SK-N-MC (cell line): Measurements from ENCODE around the gene JAZF1.

Experiments used
- DNase-seq: peaks from one replicate; pipeline ENCODE4 v3.0.0-alpha.2; 2011; ENCODE audit warnings: low read depth, low spot score
- H3K27ac ChIP-seq: fragments of 200-600 bp; sonication (generic); 2 replicates; pipeline ENCODE4 v1.5.1; 2016; ENCODE audit warnings: mixed run types
- H3K36me3 ChIP-seq: fragments of 200-600 bp; sonication (generic); 2 replicates; pipeline ENCODE4 v1.6.1; 2017; ENCODE audit warnings: antibody characterized with exemption, low read length, mixed read lengths; ENCODE audit not compliant: insufficient read depth
- H3K4me3 ChIP-seq: fragments of 200-600 bp; sonication (generic); 2 replicates; pipeline ENCODE4 v1.5.1; 2016
- H3K9ac ChIP-seq: fragments of 200-600 bp; sonication (generic); 2 replicates; pipeline ENCODE4 v1.8.0; 2017; ENCODE audit warnings: mixed run types, mixed read lengths; ENCODE audit not compliant: insufficient read length
- H3K9me3 ChIP-seq: fragments of 200-600 bp; sonication (generic); 2 replicates; pipeline ENCODE4 v1.6.1; 2017; ENCODE audit warnings: low read depth, mild to moderate bottlenecking, antibody characterized with exemption, low read length, moderate library complexity, mixed read lengths
- EZH2 ChIP-seq: fragments of 200-600 bp; sonication (generic); IDR thresholded peaks from one replicate; pipeline ENCODE4 v1.6.1; 2017; ENCODE audit warnings: antibody characterized with exemption
- FOXP2 ChIP-seq: optimal IDR thresholded peaks from 2 replicates; pipeline ENCODE3; 2011; ENCODE audit warnings: mild to moderate bottlenecking, moderate library complexity; ENCODE audit not compliant: insufficient read depth; ENCODE audit errors: extremely low read length, control extremely low read depth
- POLR2AphosphoS5 ChIP-seq: IDR thresholded peaks from 2 replicates; pipeline ENCODE4 v1.6.1; 2012; ENCODE audit warnings: mild to moderate bottlenecking, low read depth, low read length, borderline replicate concordance

Gene JAZF1

DNA sequence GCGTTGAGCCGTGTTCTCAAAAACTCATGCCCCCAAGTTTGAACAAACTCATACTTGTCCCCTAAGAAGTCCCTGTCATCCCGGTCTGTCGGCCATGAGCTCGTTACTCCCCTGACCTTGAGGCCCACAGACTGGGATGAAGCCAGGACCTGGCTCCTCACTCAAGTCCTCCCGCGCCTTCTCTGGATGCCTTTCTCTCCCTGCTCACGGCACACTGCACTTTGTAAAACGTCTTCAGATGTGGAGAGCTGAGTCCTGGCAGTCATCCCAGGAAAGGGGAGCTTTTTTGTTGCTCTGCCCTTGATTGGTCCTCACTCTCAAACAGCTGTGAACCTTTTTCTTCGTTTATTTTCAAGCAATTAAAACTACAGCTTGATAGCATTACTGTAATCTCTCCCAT, 110.8 kb downstream of the JAZF1 start:
- DNase-seq, result no peak
- TF ChIP-seq POLR2AphosphoS5 (no peak), EZH2 (no peak), FOXP2 (no peak)
- Histone ChIP-seq H3K36me3 (no peaks in the 10 kb centered on the region), H3K9ac (no peak overlapping the region), H3K9me3 (no peaks in the 10 kb centered on the region), H3K27ac (no peak overlapping the region), H3K4me3 (no peak overlapping the region)

GRCh38 chr7:28069388-28069787, 111.2 kb downstream of the JAZF1 start:
- no peak for DNase-seq
- Histone ChIP-seq H3K9me3 (no peaks in the 10 kb centered on the region), H3K36me3 (no peaks in the 10 kb centered on the region), H3K9ac (no peak overlapping the region), H3K27ac (no peak overlapping the region), H3K4me3 (no peak overlapping the region)
- TF ChIP-seq FOXP2, result no peak
- no peak for TF ChIP-seq EZH2
- no peak for TF ChIP-seq POLR2AphosphoS5

DNA sequence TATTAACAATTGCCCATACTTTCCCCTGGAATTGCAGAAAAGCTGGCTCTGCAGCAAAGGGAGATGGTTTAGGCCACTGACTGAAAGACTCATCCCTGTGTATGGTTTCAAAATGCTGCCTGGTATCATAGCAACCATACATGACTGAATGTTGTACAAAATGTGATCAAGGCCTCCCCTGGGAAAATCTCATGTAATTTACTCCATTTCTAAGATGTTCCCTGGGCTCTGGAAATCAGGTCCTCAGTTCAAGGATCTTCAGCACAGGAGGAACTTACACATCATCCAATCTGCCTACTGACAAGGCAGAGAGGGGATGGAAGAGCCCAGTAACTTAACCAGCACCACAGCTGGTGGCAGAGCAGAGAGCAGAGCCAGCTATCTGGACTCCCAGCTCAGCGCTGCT, 111.8 kb downstream of the JAZF1 start:
- no peaks in the 10 kb centered on the region for H3K36me3 ChIP-seq
- no peaks in the 10 kb centered on the region for H3K9me3 ChIP-seq
- H3K9ac ChIP-seq, result no peak overlapping the region
- TF ChIP-seq EZH2, result no peak
- no peak for TF ChIP-seq FOXP2
- TF ChIP-seq POLR2AphosphoS5, result no peak
- no peak for DNase-seq
- H3K4me3 ChIP-seq, result no peak overlapping the region
- H3K27ac ChIP-seq, result no peak overlapping the region

DNA sequence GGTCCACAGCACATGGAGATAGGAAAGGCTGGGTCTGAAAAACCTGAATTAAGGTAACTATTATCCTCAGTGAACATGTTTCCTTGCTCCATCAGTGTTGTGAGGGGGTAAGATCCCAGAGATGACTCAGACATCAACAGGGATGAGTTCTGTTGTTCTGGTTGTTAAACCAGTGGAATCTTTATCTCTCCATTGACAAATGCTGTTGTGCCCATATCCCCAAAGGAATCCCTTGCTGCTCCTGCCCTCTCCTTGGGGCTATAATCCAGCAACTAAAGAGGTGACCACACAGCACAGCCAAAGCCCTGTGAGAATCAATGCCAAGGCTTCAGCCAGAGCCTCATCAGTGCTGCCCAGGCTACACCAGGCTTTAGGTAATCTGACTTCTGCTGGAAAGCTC, 113.4 kb downstream of the JAZF1 start:
- no peak for DNase-seq
- H3K36me3 ChIP-seq, result no peaks in the 10 kb centered on the region
- H3K4me3 ChIP-seq, result no peak overlapping the region
- TF ChIP-seq EZH2 (no peak), FOXP2 (no peak), POLR2AphosphoS5 (no peak)
- H3K27ac ChIP-seq, result no peak overlapping the region
- H3K9me3 ChIP-seq, result no peaks in the 10 kb centered on the region
- no peak overlapping the region for H3K9ac ChIP-seq

DNA sequence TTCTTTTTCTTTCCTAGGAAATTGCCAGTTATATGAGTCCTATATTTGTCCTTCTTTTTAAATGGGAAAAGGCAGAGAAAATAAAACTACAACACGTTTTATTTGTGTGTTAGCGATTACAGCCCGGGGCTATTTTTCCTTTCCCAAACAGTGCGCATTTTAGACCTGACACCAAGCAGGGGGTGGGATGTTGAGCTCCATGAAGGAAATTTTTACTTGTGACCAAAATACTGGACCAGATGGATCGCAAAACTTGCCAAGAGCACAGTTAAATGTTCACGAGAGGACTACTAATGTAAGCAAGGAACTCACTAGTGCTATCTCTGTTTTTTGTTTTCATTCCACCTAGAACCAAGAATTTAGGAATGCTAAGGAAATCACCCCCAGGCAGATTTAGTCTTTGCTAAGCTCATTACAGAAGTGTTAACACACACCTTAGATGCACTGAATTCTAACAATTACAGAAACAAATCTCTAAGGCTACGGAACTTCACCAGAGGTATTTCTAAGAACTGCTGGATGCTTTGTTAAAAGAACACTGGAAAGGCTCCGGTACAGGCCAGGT, 114.8 kb downstream of the JAZF1 start:
- Histone ChIP-seq H3K27ac (no peak overlapping the region), H3K9me3 (no peaks in the 10 kb centered on the region), H3K36me3 (no peaks in the 10 kb centered on the region), H3K9ac (no peak overlapping the region), H3K4me3 (no peak overlapping the region)
- DNase-seq, result no peak
- TF ChIP-seq EZH2 (no peak), FOXP2 (no peak)

- no peak for TF ChIP-seq FOXP2
- no peak for TF ChIP-seq POLR2AphosphoS5
- TF ChIP-seq EZH2, result no peak
- Histone ChIP-seq H3K36me3 (no peaks in the 10 kb centered on the region), H3K9me3 (no peaks in the 10 kb centered on the region), H3K27ac (no peak overlapping the region), H3K4me3 (no peak overlapping the region), H3K9ac (no peak overlapping the region)
- DNase-seq, result no peak
Observed at GRCh38 chr7:28065308-28065707, 115.3 kb downstream of the JAZF1 start.

DNA sequence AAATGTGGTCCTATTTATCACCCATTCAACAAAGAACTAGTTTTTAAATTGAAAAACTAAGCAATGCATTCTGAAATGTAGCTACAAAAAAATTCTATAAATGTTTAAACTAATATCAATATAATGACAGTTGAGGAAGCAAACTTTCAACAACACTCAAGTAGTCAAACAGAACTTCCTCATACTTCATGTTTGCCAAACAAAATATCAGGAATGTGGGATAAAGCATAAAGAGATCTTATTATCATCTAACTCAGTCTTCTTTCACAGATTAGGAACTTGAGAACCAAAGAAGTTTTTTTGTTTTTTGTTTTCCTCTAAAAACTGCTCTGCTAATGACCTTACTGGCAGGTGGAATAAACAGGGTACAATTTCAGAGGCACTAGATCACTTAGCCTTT, 116.2 kb downstream of the JAZF1 start:
- Histone ChIP-seq H3K9ac (no peak overlapping the region), H3K36me3 (no peaks in the 10 kb centered on the region), H3K9me3 (no peaks in the 10 kb centered on the region), H3K4me3 (no peak overlapping the region), H3K27ac (no peak overlapping the region)
- TF ChIP-seq POLR2AphosphoS5 (no peak), EZH2 (no peak), FOXP2 (no peak)
- DNase-seq, result no peak

DNA sequence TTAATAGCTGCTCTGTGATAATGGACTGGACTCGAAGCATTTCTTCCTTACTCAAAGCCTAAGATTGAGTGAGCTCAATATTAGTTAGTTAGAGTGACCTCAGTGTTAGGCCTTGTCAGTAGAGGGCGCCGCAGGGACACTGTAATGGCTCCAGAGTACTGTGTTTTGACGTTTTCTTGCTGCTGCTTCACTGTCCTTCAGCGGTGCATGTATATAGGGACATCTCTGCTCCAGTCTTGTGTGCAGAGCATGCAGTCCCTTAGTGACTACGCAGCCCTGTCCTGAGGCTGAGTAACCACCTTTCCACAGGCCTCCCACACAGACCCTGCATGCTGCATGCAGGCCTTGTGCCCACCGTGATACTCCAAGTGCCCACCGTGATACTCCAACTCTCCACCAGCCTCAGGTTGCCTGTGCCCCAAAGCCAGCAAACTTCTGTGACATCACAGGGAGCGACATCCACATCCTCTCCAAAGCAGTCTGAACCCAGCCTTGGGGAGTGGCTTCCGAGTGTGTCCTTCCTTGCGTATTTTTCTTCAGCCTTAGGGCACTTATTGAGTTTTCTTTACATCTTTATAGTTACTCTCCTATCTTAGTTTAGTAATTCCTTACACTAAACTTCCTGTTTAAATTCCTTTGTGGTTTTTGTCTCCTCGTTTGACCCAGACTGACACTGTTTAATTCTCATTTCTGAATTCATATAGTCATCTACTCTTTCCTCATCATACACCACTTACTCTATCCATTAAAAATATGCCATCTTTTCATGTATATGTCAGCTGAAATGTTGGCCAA, 118.2 kb downstream of the JAZF1 start:
- H3K27ac ChIP-seq, result peak overlapping the region; percentile 78
- H3K9me3 ChIP-seq, result no peaks in the 10 kb centered on the region
- H3K4me3 ChIP-seq, result peak overlapping the region; percentile 45
- no peak overlapping the region for H3K9ac ChIP-seq
- H3K36me3 ChIP-seq, result no peaks in the 10 kb centered on the region
- DNase-seq, result peak; percentile 90
- no peak for TF ChIP-seq EZH2
- peak; percentile 12; the same call in 1 of the 2 replicates for TF ChIP-seq POLR2AphosphoS5

- no peaks in the 10 kb centered on the region for H3K9me3 ChIP-seq
- H3K27ac ChIP-seq, result no peak overlapping the region
- H3K4me3 ChIP-seq, result no peak overlapping the region; the same call in 1 of the 2 replicates
- no peak overlapping the region for H3K9ac ChIP-seq
- TF ChIP-seq POLR2AphosphoS5, result no peak
- TF ChIP-seq EZH2, result no peak
- DNase-seq, result no peak
- H3K36me3 ChIP-seq, result no peaks in the 10 kb centered on the region
Observed at GRCh38 chr7:28061824-28062196, 118.8 kb downstream of the JAZF1 start.
